ENCODE measurements around the gene SORCS1. TPM values are rescaled to one million over a fixed set of nuclear protein-coding genes. Genes with fewer than 3 reads are reported as not detected.

The SORCS1 gene
- total RNA-seq, 4 donors from 2014 or later: 0.40 to 5.1 (median 2.5) TPM

DNA sequence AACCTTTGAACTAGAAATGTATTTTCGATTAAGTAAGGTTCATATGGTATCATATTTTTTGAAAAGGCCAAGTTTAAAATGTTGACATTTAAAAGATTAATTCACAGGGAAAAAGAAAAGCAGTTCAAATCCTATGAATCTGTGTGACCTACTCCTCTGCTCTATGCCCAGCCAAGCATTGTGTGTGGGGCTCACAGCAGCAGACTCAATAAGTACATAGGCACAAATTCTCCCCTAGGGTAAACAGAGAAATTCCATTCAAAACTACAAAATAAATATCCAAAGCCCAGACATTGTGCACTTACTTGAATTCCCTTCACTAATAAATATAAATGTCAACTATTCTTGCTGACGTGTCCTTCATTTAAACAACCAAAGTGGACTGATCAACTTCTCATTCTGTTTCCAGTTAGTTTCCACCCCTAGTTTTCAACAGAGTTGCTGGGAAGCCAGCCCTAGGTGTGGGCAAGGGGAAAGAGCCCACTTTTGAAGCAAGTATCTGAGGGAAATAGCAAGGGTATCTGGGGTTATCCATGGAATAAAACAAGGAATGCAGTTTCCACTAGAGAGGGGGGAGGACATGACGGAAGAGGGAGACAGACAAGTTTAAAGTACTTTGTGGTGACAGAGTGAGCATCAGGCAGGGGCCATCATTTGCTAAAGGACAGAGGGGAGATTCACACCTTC is 533.3 kb downstream of the SORCS1 start:
- no peaks in the 10 kb centered on the region for H3K4me1 ChIP-seq
- TF ChIP-seq POLR2A (IDR thresholded peaks at IDR 0.05) (no peak), POLR2AphosphoS5 (IDR thresholded peaks at IDR 0.05) (no peak), EP300 (IDR thresholded peaks at IDR 0.05; ENCODE audit: low read depth) (no peak)
- TF ChIP-seq, protein P1, sequence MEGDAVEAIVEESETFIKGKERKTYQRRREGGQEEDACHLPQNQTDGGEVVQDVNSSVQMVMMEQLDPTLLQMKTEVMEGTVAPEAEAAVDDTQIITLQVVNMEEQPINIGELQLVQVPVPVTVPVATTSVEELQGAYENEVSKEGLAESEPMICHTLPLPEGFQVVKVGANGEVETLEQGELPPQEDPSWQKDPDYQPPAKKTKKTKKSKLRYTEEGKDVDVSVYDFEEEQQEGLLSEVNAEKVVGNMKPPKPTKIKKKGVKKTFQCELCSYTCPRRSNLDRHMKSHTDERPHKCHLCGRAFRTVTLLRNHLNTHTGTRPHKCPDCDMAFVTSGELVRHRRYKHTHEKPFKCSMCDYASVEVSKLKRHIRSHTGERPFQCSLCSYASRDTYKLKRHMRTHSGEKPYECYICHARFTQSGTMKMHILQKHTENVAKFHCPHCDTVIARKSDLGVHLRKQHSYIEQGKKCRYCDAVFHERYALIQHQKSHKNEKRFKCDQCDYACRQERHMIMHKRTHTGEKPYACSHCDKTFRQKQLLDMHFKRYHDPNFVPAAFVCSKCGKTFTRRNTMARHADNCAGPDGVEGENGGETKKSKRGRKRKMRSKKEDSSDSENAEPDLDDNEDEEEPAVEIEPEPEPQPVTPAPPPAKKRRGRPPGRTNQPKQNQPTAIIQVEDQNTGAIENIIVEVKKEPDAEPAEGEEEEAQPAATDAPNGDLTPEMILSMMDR (IDR thresholded peaks at IDR 0.05): no peak
- 72 to 77% methylated on average over 3 of the region's 3 CpGs for WGBS, 2 donors (ENCODE audit: low coverage in 1 of 2)
- in situ Hi-C loops (cut with MboI; ENCODE audit: low pct_ligation_motif_present in 1 of 4, low pct_unique_long_range_greater_than_20kb in 1 of 4, low sequenced_read_pairs in 3 of 4): no loop called here
- no peaks in the 10 kb centered on the region for H3K9me3 ChIP-seq
- DNase-seq: no peak
- no peaks in the 10 kb centered on the region for H3K27me3 ChIP-seq
- H3K4me3 ChIP-seq: no peak overlapping the region
- H3K27ac ChIP-seq: no peak overlapping the region
- no peaks in the 10 kb centered on the region for H3K36me3 ChIP-seq
- intact Hi-C loops (cut with DNase I; ENCODE audit: low total_unique reads): no loop called here

DNA sequence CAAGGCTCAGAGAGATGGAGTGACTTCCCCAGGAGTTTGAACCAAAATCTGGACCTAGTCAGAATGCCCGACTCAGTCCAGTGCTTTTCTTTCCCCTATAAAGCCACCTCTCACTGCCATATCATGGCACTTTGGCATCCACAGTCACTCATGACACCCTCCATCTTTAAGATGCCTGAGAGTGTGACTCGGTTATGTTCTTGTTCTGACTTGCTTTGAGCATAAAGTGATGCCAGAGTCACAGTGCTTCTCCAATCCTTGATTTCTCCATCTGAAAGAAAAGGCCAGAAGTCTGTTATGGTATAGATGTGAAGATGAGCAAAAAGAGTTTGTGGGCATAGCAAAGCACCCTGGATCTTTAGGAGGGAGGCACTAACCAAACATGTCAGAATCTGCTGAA is 538.1 kb downstream of the SORCS1 start:
- Histone ChIP-seq H3K4me3 (no peak overlapping the region), H3K4me1 (no peaks in the 10 kb centered on the region), H3K27ac (no peak overlapping the region), H3K36me3 (no peaks in the 10 kb centered on the region), H3K9me3 (no peaks in the 10 kb centered on the region), H3K27me3 (no peaks in the 10 kb centered on the region)
- 82 to 83% methylated on average over 1 to 2 of the region's 2 CpGs for WGBS, 2 donors (ENCODE audit: low coverage in 1 of 2)
- intact Hi-C loops (cut with DNase I; ENCODE audit: low total_unique reads) (no loop called here), in situ Hi-C loops (cut with MboI; ENCODE audit: low pct_ligation_motif_present in 1 of 4, low pct_unique_long_range_greater_than_20kb in 1 of 4, low sequenced_read_pairs in 3 of 4) (no loop called here)
- no peak for TF ChIP-seq POLR2AphosphoS5 (IDR thresholded peaks at IDR 0.05)
- no peak for TF ChIP-seq EP300 (IDR thresholded peaks at IDR 0.05; ENCODE audit: low read depth)
- no peak for TF ChIP-seq POLR2A (IDR thresholded peaks at IDR 0.05)
- TF ChIP-seq, protein P1 (IDR thresholded peaks at IDR 0.05): no peak
- no peak for DNase-seq

DNA sequence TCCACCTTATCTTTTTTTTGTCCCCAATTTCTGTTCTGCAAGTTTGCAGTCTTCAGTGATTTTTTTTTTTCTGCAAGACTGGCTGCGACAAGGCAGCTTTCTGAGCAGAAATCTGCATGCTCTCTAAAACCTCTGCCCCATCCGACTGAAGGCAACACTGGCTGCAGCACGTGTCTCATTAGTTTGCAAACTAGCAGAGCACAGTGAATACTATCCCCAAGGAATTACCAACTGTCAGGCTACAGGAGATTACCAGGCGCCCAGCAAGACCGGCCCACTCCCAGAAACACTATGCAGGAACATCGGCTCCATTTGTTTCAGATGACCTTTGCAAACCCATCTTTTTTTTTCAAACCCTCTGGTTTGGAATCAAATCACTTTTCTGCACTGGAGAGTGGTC is 538.8 kb downstream of the SORCS1 start:
- in situ Hi-C loops (cut with MboI; ENCODE audit: low pct_ligation_motif_present in 1 of 4, low pct_unique_long_range_greater_than_20kb in 1 of 4, low sequenced_read_pairs in 3 of 4): no loop called here
- no peak for DNase-seq
- H3K4me1 ChIP-seq: no peaks in the 10 kb centered on the region

DNA sequence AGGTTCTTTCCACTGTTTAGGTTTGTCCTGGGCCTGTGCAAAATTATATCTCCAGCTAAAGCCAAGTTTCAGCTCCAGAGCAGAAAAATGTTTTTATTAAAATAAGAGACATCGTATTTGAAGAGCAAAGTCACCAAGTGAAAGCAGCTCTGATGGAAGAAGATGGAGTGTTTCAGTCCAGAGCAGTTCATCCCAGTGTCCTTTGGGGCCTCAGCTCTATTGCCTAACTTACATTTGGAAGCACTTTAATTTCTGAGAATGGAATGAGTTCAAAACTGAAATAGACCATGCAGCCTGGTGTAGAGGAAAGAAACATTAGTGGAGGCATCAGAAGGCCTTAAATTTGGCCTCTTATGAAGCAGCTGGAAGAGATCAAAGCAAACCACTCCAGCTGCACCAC is 545.2 kb downstream of the SORCS1 start:
- no peak for DNase-seq

More for the DNA sequence above, 538.8 kb downstream of the SORCS1 start:
- H3K27me3 ChIP-seq: no peaks in the 10 kb centered on the region
- WGBS, 2 donors (ENCODE audit: low coverage in 1 of 2): 80 to 91% methylated on average over 4 to 6 of the region's 6 CpGs
- intact Hi-C loops (cut with DNase I; ENCODE audit: low total_unique reads): no loop called here
- no peak overlapping the region for H3K4me3 ChIP-seq
- TF ChIP-seq, protein P1 (IDR thresholded peaks at IDR 0.05): no peak
- no peak for TF ChIP-seq EP300 (IDR thresholded peaks at IDR 0.05; ENCODE audit: low read depth)
- no peak for TF ChIP-seq POLR2A (IDR thresholded peaks at IDR 0.05)
- TF ChIP-seq POLR2AphosphoS5 (IDR thresholded peaks at IDR 0.05): no peak
- H3K9me3 ChIP-seq: no peaks in the 10 kb centered on the region
- H3K27ac ChIP-seq: no peak overlapping the region
- no peaks in the 10 kb centered on the region for H3K36me3 ChIP-seq

More for the DNA sequence above, 545.2 kb downstream of the SORCS1 start:
- Histone ChIP-seq H3K36me3 (no peaks in the 10 kb centered on the region), H3K9me3 (no peaks in the 10 kb centered on the region), H3K4me1 (peaks cover 0 to 4% (median 0%) of the 10 kb centered on the region in 4 donors), H3K27me3 (no peaks in the 10 kb centered on the region), H3K4me3 (no peak overlapping the region), H3K27ac (no peak overlapping the region)
- in situ Hi-C loops (cut with MboI; ENCODE audit: low pct_ligation_motif_present in 1 of 4, low pct_unique_long_range_greater_than_20kb in 1 of 4, low sequenced_read_pairs in 3 of 4): no loop called here
- intact Hi-C loops (cut with DNase I; ENCODE audit: low total_unique reads): no loop called here
- 50 to 81% methylated on average over 1 of the region's 1 CpG for WGBS, 2 donors (ENCODE audit: low coverage in 1 of 2)
- TF ChIP-seq EP300 (IDR thresholded peaks at IDR 0.05; ENCODE audit: low read depth) (no peak), POLR2AphosphoS5 (IDR thresholded peaks at IDR 0.05) (no peak), POLR2A (IDR thresholded peaks at IDR 0.05) (no peak)
- TF ChIP-seq, protein P1 (IDR thresholded peaks at IDR 0.05): no peak
